Osteocyte (in vitro differentiated cells): ENCODE data around the gene MLN. TPM values are rescaled to one million over a fixed set of nuclear protein-coding genes. Genes with fewer than 3 reads are reported as not detected.
A peak's percentile ranks its signal among the peaks of the same experiment; 100 is the strongest.

Source experiments
- DNase-seq: peaks from one replicate; pipeline ENCODE4 v3.0.0; 2021; ENCODE audit warnings: mixed read lengths; ENCODE audit not compliant: unreplicated experiment; ENCODE audit errors: extremely low spot score
- H3K27ac Mint-ChIP-seq: one replicate; pipeline ENCODE4 v1.8.0; 2021; ENCODE audit warnings: mild to moderate bottlenecking, mixed read lengths; ENCODE audit not compliant: unreplicated experiment
- H3K27me3 Mint-ChIP-seq: one replicate; pipeline ENCODE4 v1.8.0; 2021; ENCODE audit warnings: mixed read lengths; ENCODE audit not compliant: unreplicated experiment
- H3K36me3 Mint-ChIP-seq: one replicate; pipeline ENCODE4 v1.8.0; 2021; ENCODE audit warnings: mixed read lengths; ENCODE audit not compliant: unreplicated experiment
- H3K4me1 Mint-ChIP-seq: one replicate; pipeline ENCODE4 v1.8.0; 2021; ENCODE audit warnings: mixed read lengths; ENCODE audit not compliant: unreplicated experiment
- H3K4me3 Mint-ChIP-seq: one replicate; pipeline ENCODE4 v1.8.0; 2021; ENCODE audit warnings: mild to moderate bottlenecking, moderate library complexity, mixed read lengths; ENCODE audit not compliant: unreplicated experiment
- H3K9me3 Mint-ChIP-seq: one replicate; pipeline ENCODE4 v1.8.0; 2021; ENCODE audit warnings: mixed read lengths; ENCODE audit not compliant: unreplicated experiment
- CTCF ChIP-seq: fragments of 200-600 bp; sonication (generic); IDR thresholded peaks from 2 replicates; pipeline ENCODE4 v1.5.0; 2021; ENCODE audit warnings: antibody characterized with exemption, mild to moderate bottlenecking, moderate library complexity
- total RNA-seq: library from RNA; stranded (reverse); gene quantifications from 2 replicates; pipeline ENCODE4 v1.2.1, GENCODE V29; 2021

The MLN gene
- total RNA-seq, 1 donor from 2014 or later = not detected

DNA sequence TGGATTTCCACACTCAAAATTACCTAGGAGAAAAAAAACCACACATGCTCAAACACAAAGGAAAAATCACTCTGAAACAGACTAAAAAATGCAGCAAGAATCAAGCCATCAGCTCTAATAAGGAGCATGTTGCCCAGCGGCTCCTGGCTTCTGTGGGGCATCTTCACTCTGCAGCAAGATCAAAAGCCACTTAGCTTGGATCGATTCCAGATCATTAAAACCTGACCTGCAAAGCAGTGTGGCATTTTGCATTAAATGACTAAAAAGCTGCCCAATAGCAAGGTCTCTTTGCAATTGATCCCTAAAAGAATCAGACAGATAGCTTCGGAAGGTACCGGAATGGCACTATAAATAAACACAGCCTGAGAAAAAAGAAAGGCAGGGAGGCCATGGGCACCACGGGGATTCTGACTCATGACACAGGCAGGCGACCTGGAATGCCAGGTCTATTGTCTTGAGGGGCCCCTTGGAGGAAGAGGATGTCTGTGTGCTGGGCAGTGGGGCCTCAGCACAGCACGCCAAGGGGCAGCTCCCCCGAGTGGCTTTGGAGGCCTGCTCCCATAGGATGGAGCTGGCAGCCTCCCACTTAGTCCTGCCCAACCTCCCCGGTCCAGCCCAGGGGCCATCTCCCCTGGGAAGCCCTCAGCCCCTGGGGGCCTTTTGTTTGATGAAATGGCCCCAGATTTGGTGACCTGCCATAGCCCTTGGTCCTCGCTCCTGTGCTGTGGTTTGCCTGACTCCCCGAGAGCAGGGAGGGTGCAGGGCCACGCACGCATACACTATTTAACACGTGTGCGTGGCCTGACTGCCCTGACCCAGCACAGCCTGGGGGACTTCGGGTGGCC is 22.4 kb downstream of the MLN start:
- Mint-ChIP-seq H3K9me3 (no peaks in the 10 kb centered on the region), H3K27me3 (no peaks in the 10 kb centered on the region), H3K36me3 (peaks cover 57% of the 10 kb centered on the region), H3K4me3 (no peak overlapping the region), H3K27ac (peak overlapping the region; percentile 82), H3K4me1 (peaks cover 49% of the 10 kb centered on the region)
- TF ChIP-seq CTCF = no peak
- no peak for DNase-seq

DNA sequence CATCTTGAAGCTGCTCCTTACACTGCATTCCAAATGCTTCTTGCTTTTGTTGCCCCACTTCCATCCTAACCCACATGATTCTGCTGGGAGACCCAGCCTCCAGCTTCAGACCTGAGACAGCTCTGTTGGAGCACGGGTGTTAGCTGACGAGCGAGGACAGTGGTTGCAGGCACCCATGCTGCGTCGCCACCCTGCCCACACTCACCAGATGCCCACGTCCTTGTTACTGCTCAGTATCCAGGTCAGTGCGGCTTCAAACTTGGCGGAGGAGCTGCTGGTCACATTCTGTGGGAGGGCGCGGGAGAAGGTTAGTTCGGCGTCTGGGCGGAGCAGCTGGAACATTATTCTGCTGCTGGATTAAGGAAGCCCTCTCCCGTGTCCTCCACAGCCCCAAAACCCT is 23.9 kb downstream of the MLN start:
- Mint-ChIP-seq H3K36me3 (peaks cover 68% of the 10 kb centered on the region), H3K4me1 (peaks cover 35% of the 10 kb centered on the region), H3K27ac (no peak overlapping the region), H3K27me3 (no peaks in the 10 kb centered on the region), H3K9me3 (no peaks in the 10 kb centered on the region), H3K4me3 (no peak overlapping the region)
- TF ChIP-seq CTCF = no peak
- DNase-seq = no peak

GRCh38 chr6:33779290-33779689 is 24.5 kb downstream of the MLN start:
- Mint-ChIP-seq H3K27ac (no peak overlapping the region), H3K9me3 (no peaks in the 10 kb centered on the region), H3K36me3 (peaks cover 68% of the 10 kb centered on the region), H3K27me3 (no peaks in the 10 kb centered on the region), H3K4me1 (peaks cover 31% of the 10 kb centered on the region), H3K4me3 (no peak overlapping the region)
- peak; percentile 10 for TF ChIP-seq CTCF
- no peak for DNase-seq

GRCh38 chr6:33778444-33779121 is 25.2 kb downstream of the MLN start:
- no peak overlapping the region for H3K27ac Mint-ChIP-seq
- H3K9me3 Mint-ChIP-seq = no peaks in the 10 kb centered on the region
- no peaks in the 10 kb centered on the region for H3K27me3 Mint-ChIP-seq
- TF ChIP-seq CTCF = no peak
- H3K36me3 Mint-ChIP-seq = peaks cover 63% of the 10 kb centered on the region
- peaks cover 29% of the 10 kb centered on the region for H3K4me1 Mint-ChIP-seq
- no peak overlapping the region for H3K4me3 Mint-ChIP-seq
- no peak for DNase-seq
